Hepatocyte (in vitro differentiated cells): Measurements from ENCODE around the gene DPP3. TPM values are rescaled to one million over a fixed set of nuclear protein-coding genes. Genes with fewer than 3 reads are reported as not detected.
A peak's percentile ranks its signal among the peaks of the same experiment; 100 is the strongest.

Experiments
- DNase-seq: peaks from one replicate; pipeline ENCODE4 v3.0.0-alpha.2; 2016; ENCODE audit warnings: low spot score
- H2AFZ ChIP-seq: fragments of 200-600 bp; sonication (generic); 2 replicates; pipeline ENCODE4 v1.6.0; 2016; ENCODE audit warnings: antibody characterized with exemption, mild to moderate bottlenecking
- H3K27ac ChIP-seq: fragments of 200-600 bp; sonication (generic); 2 replicates; pipeline ENCODE4 v1.5.1; 2016; ENCODE audit warnings: mild to moderate bottlenecking
- H3K27me3 ChIP-seq: fragments of 200-600 bp; sonication (generic); 2 replicates; pipeline ENCODE4 v1.6.1; 2016
- H3K36me3 ChIP-seq: fragments of 200-600 bp; sonication (generic); replicated peaks from 2 replicates; pipeline ENCODE4 v1.5.1; 2016; ENCODE audit warnings: low read depth; ENCODE audit not compliant: insufficient read depth
- H3K4me1 ChIP-seq: fragments of 200-600 bp; sonication (generic); 2 replicates; pipeline ENCODE4 v1.5.1; 2016; ENCODE audit warnings: mild to moderate bottlenecking, moderate library complexity; ENCODE audit not compliant: insufficient read depth
- H3K4me2 ChIP-seq: fragments of 200-600 bp; sonication (generic); 2 replicates; pipeline ENCODE4 v1.6.0; 2016
- H3K4me3 ChIP-seq: fragments of 200-600 bp; sonication (generic); 2 replicates; pipeline ENCODE4 v1.5.1; 2016; ENCODE audit warnings: mild to moderate bottlenecking
- H3K79me2 ChIP-seq: fragments of 200-600 bp; sonication (generic); 2 replicates; pipeline ENCODE4 v1.6.0; 2017; ENCODE audit warnings: mild to moderate bottlenecking
- H3K9me2 ChIP-seq: fragments of 200-600 bp; sonication (generic); replicated peaks from 2 replicates; pipeline ENCODE4 v1.6.0; 2017; ENCODE audit warnings: mild to moderate bottlenecking; ENCODE audit not compliant: insufficient read depth
- H3K9me3 ChIP-seq: fragments of 200-600 bp; sonication (generic); 2 replicates; pipeline ENCODE4 v1.5.1; 2016; ENCODE audit warnings: low read depth, mild to moderate bottlenecking
- H4K20me1 ChIP-seq: fragments of 200-600 bp; sonication (generic); 2 replicates; pipeline ENCODE4 v1.6.0; 2016; ENCODE audit warnings: mild to moderate bottlenecking; ENCODE audit not compliant: insufficient read depth, poor library complexity, severe bottlenecking
- CTCF ChIP-seq: fragments of 200-600 bp; sonication (generic); IDR thresholded peaks from 2 replicates; pipeline ENCODE4 v1.5.1; 2016; ENCODE audit warnings: antibody characterized with exemption, mild to moderate bottlenecking; ENCODE audit not compliant: poor library complexity
- EZH2 ChIP-seq: fragments of 200-600 bp; sonication (generic); IDR thresholded peaks from 2 replicates; pipeline ENCODE4 v1.6.1; 2016; ENCODE audit warnings: antibody characterized with exemption, mild to moderate bottlenecking, borderline replicate concordance
- EZH2phosphoT487 ChIP-seq: fragments of 200-600 bp; sonication (generic); IDR thresholded peaks from one replicate; pipeline ENCODE4 v1.6.1; 2018; ENCODE audit warnings: antibody characterized with exemption, mild to moderate bottlenecking, low read depth, moderate library complexity; ENCODE audit not compliant: unreplicated experiment, severe bottlenecking
- WGBS: methylation state at CpG from one replicate; pipeline ENCODE4 v1.1.6; 2016; ENCODE audit warnings: low lambda C conversion rate; ENCODE audit errors: missing lambda C conversion rate; 5-methylcytosine and 5-hydroxymethylcytosine counted together
- polyA plus RNA-seq: library from polyadenylated mRNA; unstranded; fragments of >200 nt; fragmentation: Nextera tagmentation; extraction: Ambion mirVana; gene quantifications from 2 replicates; pipeline ENCODE4 v1.2.1, GENCODE V29; 2016
- total RNA-seq: library from RNA; depleted of rRNA; stranded (reverse); fragments of >200 nt; gene quantifications from 2 replicates; pipeline ENCODE4 v1.2.3, GENCODE V29; 2014

The DPP3 gene
- total and polyA plus RNA-seq, 2 experiments from 2014 or later: 56.0 to 57.3 TPM

- DNase-seq: no peak
- Histone ChIP-seq H3K36me3 (no peaks in the 10 kb centered on the region), H3K27me3 (no peaks in the 10 kb centered on the region), H2AFZ (no peak overlapping the region), H3K9me3 (no peaks in the 10 kb centered on the region), H3K4me3 (no peak overlapping the region), H3K27ac (peak overlapping the region; percentile 31), H4K20me1 (no peaks in the 10 kb centered on the region), H3K9me2 (no peaks in the 10 kb centered on the region), H3K4me2 (no peak overlapping the region), H3K79me2 (peaks cover 20% of the 10 kb centered on the region), H3K4me1 (peaks cover 7% of the 10 kb centered on the region)
- TF ChIP-seq EZH2 (no peak), CTCF (no peak), EZH2phosphoT487 (no peak)
- 90% methylated on average over 7 of the region's 7 CpGs for WGBS
These were observed 28.9 kb downstream of the DPP3 start for GRCh38 chr11:66509131-66509561.

- no peaks in the 10 kb centered on the region for H3K27me3 ChIP-seq
- TF ChIP-seq CTCF (no peak), EZH2 (no peak), EZH2phosphoT487 (no peak)
- peak within 1 kb of the TSS; percentile 81 for H3K27ac ChIP-seq
- peaks cover 20% of the 10 kb centered on the region for H3K79me2 ChIP-seq
- 4% methylated on average over 31 of the region's 31 CpGs for WGBS
- H3K4me3 ChIP-seq: peak within 1 kb of the TSS; percentile 93
- peak; percentile 91 for DNase-seq
- H3K4me2 ChIP-seq: peak within 1 kb of the TSS; percentile 92
- H4K20me1 ChIP-seq: no peaks in the 10 kb centered on the region
- H3K9me3 ChIP-seq: no peaks in the 10 kb centered on the region
- no peaks in the 10 kb centered on the region for H3K9me2 ChIP-seq
- H2AFZ ChIP-seq: peak within 1 kb of the TSS; percentile 96
- H3K36me3 ChIP-seq: no peaks in the 10 kb centered on the region
- peaks cover 7% of the 10 kb centered on the region for H3K4me1 ChIP-seq
These were observed 30.2 kb downstream of the DPP3 start, which contains the start of gene BBS1 for GRCh38 chr11:66510271-66510989. Gene BBS1, plus strand, starts transcription at chr11:66510635. Its CDS starts 25 bp downstream, at chr11:66510660.

- Histone ChIP-seq H3K9me2 (no peaks in the 10 kb centered on the region), H3K4me3 (peak overlapping the region; percentile 93), H3K36me3 (no peaks in the 10 kb centered on the region), H3K9me3 (no peaks in the 10 kb centered on the region), H2AFZ (peak overlapping the region; percentile 87), H3K27ac (peak overlapping the region; percentile 60), H4K20me1 (no peaks in the 10 kb centered on the region), H3K4me2 (peak overlapping the region; percentile 92), H3K79me2 (peaks cover 20% of the 10 kb centered on the region), H3K4me1 (peaks cover 7% of the 10 kb centered on the region), H3K27me3 (no peaks in the 10 kb centered on the region)
- TF ChIP-seq EZH2 (no peak), EZH2phosphoT487 (no peak), CTCF (no peak)
- DNase-seq: no peak
- 10% methylated on average over 5 of the region's 5 CpGs for WGBS
These were observed 30.7 kb downstream of the DPP3 start for GRCh38 chr11:66510990-66511339.
